ENCODE data around the gene ALDH16A1. TPM values are rescaled to one million over a fixed set of nuclear protein-coding genes. Genes with fewer than 3 reads are reported as not detected.

Gene ALDH16A1
- polyA plus RNA-seq, 1 donor (not counting 4 experiments of a cell fraction or from before 2014, with no cell fraction given), result 7.1 TPM

Small RNA genes within 50 kb of the gene (small RNA-seq; reads per million reads assigned to genes)
- gene COX6CP7 (ENCODE audit: insufficient read length in 3 of 3, low read depth in 3 of 3, low replicate concordance in 1 of 3) (0 reads per million in 3 experiments), gene MIR150 (ENCODE audit: insufficient read length in 3 of 3, low read depth in 3 of 3, low replicate concordance in 1 of 3) (0 to 1.0 (median 0.50) reads per million in 3 experiments), gene SNORD32A (ENCODE audit: insufficient read length in 3 of 3, low read depth in 3 of 3, low replicate concordance in 1 of 3) (0 reads per million in 3 experiments), gene SNORD33 (ENCODE audit: insufficient read length in 3 of 3, low read depth in 3 of 3, low replicate concordance in 1 of 3) (0 reads per million in 3 experiments), gene SNORD34 (ENCODE audit: insufficient read length in 3 of 3, low read depth in 3 of 3, low replicate concordance in 1 of 3) (0 reads per million in 3 experiments), gene SNORD35A (ENCODE audit: insufficient read length in 3 of 3, low read depth in 3 of 3, low replicate concordance in 1 of 3) (0 reads per million in 3 experiments), gene SNORD35B (ENCODE audit: insufficient read length in 3 of 3, low read depth in 3 of 3, low replicate concordance in 1 of 3) (0 reads per million in 3 experiments)

Other genes with a start within 250 kb of the ALDH16A1 start
- gene SLC6A16, start 128.0 kb upstream of the ALDH16A1 start, polyA plus RNA-seq, result 0.04 TPM in 1 of 3 replicates, not detected in the others
- not detected in 3 replicates for gene CD37, start 117.8 kb upstream of the ALDH16A1 start, polyA plus RNA-seq
- 6.4 to 13.6 TPM (median 8.9 TPM) in 3 replicates for gene TEAD2, start 90.8 kb upstream of the ALDH16A1 start, polyA plus RNA-seq
- gene DKKL1, start 89.3 kb upstream of the ALDH16A1 start, polyA plus RNA-seq, result 0.10 TPM in 1 of 3 replicates, not detected in the others
- gene KASH5, start 65.0 kb upstream of the ALDH16A1 start, polyA plus RNA-seq, result not detected in 3 replicates
- gene PTH2, start 29.8 kb upstream of the ALDH16A1 start, polyA plus RNA-seq, result not detected in 3 replicates
- not detected in 3 replicates for gene GFY, start 27.8 kb upstream of the ALDH16A1 start, polyA plus RNA-seq
- gene SLC17A7, start 11.7 kb upstream of the ALDH16A1 start, polyA plus RNA-seq, result 0.04 to 0.12 TPM (median 0.04 TPM) in 3 replicates
- gene PIH1D1, start 1.4 kb upstream of the ALDH16A1 start, polyA plus RNA-seq, result 29.0 to 40.7 TPM (median 37.8 TPM) in 3 replicates
- 0.80 to 1.7 TPM (median 1.3 TPM) in 3 replicates for gene FLT3LG, start 21.0 kb downstream of the ALDH16A1 start, polyA plus RNA-seq
- gene RPL13A, start 34.4 kb downstream of the ALDH16A1 start, polyA plus RNA-seq, result 1,826 to 4,676 TPM (median 3,383 TPM) in 3 replicates
- gene RPS11, start 43.2 kb downstream of the ALDH16A1 start, polyA plus RNA-seq, result 2,569 to 3,320 TPM (median 2,868 TPM) in 3 replicates
- 12.0 to 12.8 TPM (median 12.3 TPM) in 3 replicates for gene FCGRT, start 59.4 kb downstream of the ALDH16A1 start, polyA plus RNA-seq
- gene RCN3, start 74.8 kb downstream of the ALDH16A1 start, polyA plus RNA-seq, result 0.10 to 0.14 TPM in 2 of 3 replicates, not detected in the other
- 36.6 to 63.6 TPM (median 42.7 TPM) in 3 replicates for gene NOSIP, start 127.3 kb downstream of the ALDH16A1 start, polyA plus RNA-seq
- 5.2 to 7.5 TPM (median 5.3 TPM) in 3 replicates for gene PRRG2, start 128.1 kb downstream of the ALDH16A1 start, polyA plus RNA-seq
- 0.35 to 1.1 TPM (median 0.42 TPM) in 3 replicates for gene PRR12, start 138.0 kb downstream of the ALDH16A1 start, polyA plus RNA-seq
- 98.1 to 184 TPM (median 154 TPM) in 3 replicates for gene RRAS, start 186.9 kb downstream of the ALDH16A1 start, polyA plus RNA-seq
- 3.4 to 20.9 TPM (median 5.8 TPM) in 3 replicates for gene SCAF1, start 189.0 kb downstream of the ALDH16A1 start, polyA plus RNA-seq
- gene IRF3, start 212.6 kb downstream of the ALDH16A1 start, polyA plus RNA-seq, result 50.4 to 67.5 TPM (median 57.7 TPM) in 3 replicates
- gene BCL2L12, start 212.7 kb downstream of the ALDH16A1 start, polyA plus RNA-seq, result 11.8 to 14.8 TPM (median 14.0 TPM) in 3 replicates
- 280 to 322 TPM (median 311 TPM) in 3 replicates for gene PRMT1, start 224.0 kb downstream of the ALDH16A1 start, polyA plus RNA-seq
- gene ADM5, start 236.4 kb downstream of the ALDH16A1 start, polyA plus RNA-seq, result 0.73 to 0.76 TPM (median 0.73 TPM) in 3 replicates
- gene CPT1C, start 237.9 kb downstream of the ALDH16A1 start, polyA plus RNA-seq, result 0.39 to 0.49 TPM (median 0.41 TPM) in 3 replicates